Panc1 (cell line): ENCODE results near the gene COL23A1.
"Not testable (repeated sequence)": the region's sequence is repeated elsewhere in the genome, so short reads cannot be mapped to it uniquely, and the experiment has no call there.

Source experiments
- CTCF ChIP-seq: fragments of 450-650 bp; IDR thresholded peaks from 2 replicates; pipeline ENCODE4 v1.5.1; 2017; ENCODE audit warnings: mild to moderate bottlenecking
- POLR2AphosphoS5 ChIP-seq: IDR thresholded peaks from 2 replicates; pipeline ENCODE4 v1.6.1; 2012; ENCODE audit warnings: mild to moderate bottlenecking, low read depth, low read length, moderate library complexity
- REST ChIP-seq, 2 experiments: IDR thresholded peaks; 2 replicates each; pipeline ENCODE4 v1.6.1; 2011 to 2012; ENCODE audit warnings: low read depth in 2 of 2, control low read depth in 1 of 2, low read length in 1 of 2, mild to moderate bottlenecking in 1 of 2, moderate library complexity in 1 of 2; ENCODE audit not compliant: insufficient read depth in 1 of 2
- SIN3A ChIP-seq: IDR thresholded peaks from 2 replicates; pipeline ENCODE4 v1.6.1; 2012; ENCODE audit warnings: low read depth, mild to moderate bottlenecking, low read length, moderate library complexity, borderline replicate concordance; ENCODE audit not compliant: insufficient read depth
- TCF7L2 ChIP-seq: IDR thresholded peaks from 2 replicates; pipeline ENCODE4 v1.6.1; 2011; ENCODE audit warnings: mild to moderate bottlenecking, low read depth, low read length, inconsistent platforms

GRCh38 chr5:178229111-178229510 is 361.1 kb downstream of the COL23A1 start:
- not testable (repeated sequence) for TF ChIP-seq REST (IDR thresholded peaks at IDR 0.05; ENCODE audit: insufficient read depth in 1 of 2, low read depth in 2 of 2, low read length in 1 of 2); CTCF; SIN3A; POLR2AphosphoS5; TCF7L2
